NK-92 (cell line): ENCODE results near the gene ZBTB7C.

ENCODE experiments used
- DNase-seq: peaks from one replicate; lab custom pipeline; 2025; ENCODE audit not compliant: unreplicated experiment; lab: John Stamatoyannopoulos, UW

Gene ZBTB7C

GRCh38 chr18:48355276-48356115 lies 53.7 kb downstream of the ZBTB7C start:
- no peak for DNase-seq

- DNase-seq: no peak
Observed at GRCh38 chr18:48354746-48355260, 54.4 kb downstream of the ZBTB7C start.

- DNase-seq: no peak
Observed at GRCh38 chr18:48352051-48352755, 57.0 kb downstream of the ZBTB7C start.

- DNase-seq: no peak
Observed at GRCh38 chr18:48351216-48352050, 57.8 kb downstream of the ZBTB7C start.

- DNase-seq: no peak
Observed at GRCh38 chr18:48348739-48349138, 60.4 kb downstream of the ZBTB7C start.

GRCh38 chr18:48347756-48348326 lies 61.3 kb downstream of the ZBTB7C start:
- no peak for DNase-seq

GRCh38 chr18:48345596-48345995 lies 63.6 kb downstream of the ZBTB7C start:
- DNase-seq: no peak

GRCh38 chr18:48342581-48342980 lies 66.6 kb downstream of the ZBTB7C start:
- DNase-seq: no peak

GRCh38 chr18:48342125-48342524 lies 67.1 kb downstream of the ZBTB7C start:
- no peak for DNase-seq

GRCh38 chr18:48340560-48340959 lies 68.6 kb downstream of the ZBTB7C start:
- no peak for DNase-seq

- DNase-seq: no peak
Observed at GRCh38 chr18:48339692-48340091, 69.5 kb downstream of the ZBTB7C start.

- DNase-seq: no peak
Observed at GRCh38 chr18:48338915-48339314, 70.3 kb downstream of the ZBTB7C start.

GRCh38 chr18:48337053-48337452 lies 72.1 kb downstream of the ZBTB7C start:
- DNase-seq: no peak

- no peak for DNase-seq
Observed at GRCh38 chr18:48336332-48336731, 72.9 kb downstream of the ZBTB7C start.

GRCh38 chr18:48335829-48336228 lies 73.4 kb downstream of the ZBTB7C start:
- DNase-seq: no peak

GRCh38 chr18:48334845-48335244 lies 74.3 kb downstream of the ZBTB7C start:
- no peak for DNase-seq

- no peak for DNase-seq
Observed at GRCh38 chr18:48333563-48333962, 75.6 kb downstream of the ZBTB7C start.

- DNase-seq: no peak
Observed at GRCh38 chr18:48330016-48330991, 78.9 kb downstream of the ZBTB7C start.

GRCh38 chr18:48328473-48329210 lies 80.5 kb downstream of the ZBTB7C start:
- DNase-seq: no peak
